HG03469 (cell line): Measurements from ENCODE around the gene KAZN.

Experiments used
- ATAC-seq: cut with Tn5 transposase; IDR thresholded peaks from one replicate; pipeline ENCODE4 v1.9.1; 2021; ENCODE audit warnings: mild to moderate bottlenecking, moderate library complexity, moderate number of reproducible peaks; ENCODE audit not compliant: unreplicated experiment

KAZN gene

DNA sequence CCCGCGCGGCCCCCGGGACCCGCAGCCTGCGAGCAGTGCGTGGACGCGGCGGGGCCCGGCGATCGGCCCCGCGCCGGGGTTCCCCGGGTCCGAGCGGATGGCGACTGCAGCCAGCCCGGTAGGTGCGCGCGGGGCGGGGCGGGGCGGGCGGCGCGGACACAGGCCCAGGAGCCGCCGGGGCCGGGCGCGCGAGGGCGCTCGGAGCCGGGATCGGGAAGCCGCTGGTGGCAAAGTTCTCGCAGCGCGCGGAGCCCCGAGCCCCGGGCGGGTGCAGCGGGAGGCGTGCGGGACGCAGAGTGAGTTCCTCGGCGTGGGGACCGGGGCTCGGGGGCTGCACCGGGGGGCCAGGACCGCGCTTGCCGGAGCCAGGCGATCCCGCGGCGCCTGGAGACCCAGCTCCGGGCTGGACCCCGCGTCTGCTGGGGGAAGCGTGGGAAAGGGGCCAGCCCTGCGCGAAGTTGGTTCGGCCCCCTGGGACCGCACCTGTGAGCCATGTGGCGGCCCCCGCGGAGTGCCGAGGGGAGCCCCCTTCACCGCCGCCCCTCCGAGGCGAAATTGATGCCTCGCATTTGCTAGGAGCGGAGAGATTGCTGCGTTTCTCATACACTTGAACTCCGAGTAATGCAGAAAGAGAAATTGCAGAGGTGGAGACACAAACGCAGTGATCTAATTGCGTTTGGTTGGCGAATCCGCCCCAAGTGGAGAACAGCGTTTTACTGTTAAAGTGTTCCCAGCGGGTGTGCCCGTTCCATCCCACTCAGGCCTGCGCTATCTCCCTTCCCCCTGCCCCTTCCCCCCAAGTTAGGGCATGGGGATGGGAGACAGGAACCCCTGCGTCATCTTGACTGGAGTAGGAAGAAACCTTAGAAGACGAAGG is 326.2 kb downstream of the KAZN start:
- no peak for ATAC-seq

- ATAC-seq: no peak
Observed at GRCh38 chr1:14925336-14926136, 327.1 kb downstream of the KAZN start.

DNA sequence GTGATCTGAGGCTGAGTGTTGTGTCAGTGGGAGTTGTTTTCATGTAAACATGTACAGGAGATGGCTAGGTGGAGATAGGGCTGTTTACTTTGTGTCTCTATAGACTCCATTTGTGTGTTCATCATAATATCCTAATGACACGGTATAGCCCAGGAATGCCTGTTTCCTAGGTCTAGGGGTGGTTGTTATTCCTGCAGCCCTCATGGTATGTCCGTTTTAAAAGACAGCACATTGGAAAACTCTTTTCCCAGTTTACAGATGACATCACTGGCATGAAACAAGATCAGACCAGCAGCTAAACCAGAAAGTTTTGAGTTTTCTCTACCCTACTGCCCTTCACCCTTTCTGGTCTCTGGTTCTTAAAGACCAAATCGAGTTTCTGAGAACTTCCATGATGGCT is 327.7 kb downstream of the KAZN start:
- no peak for ATAC-seq

- no peak for ATAC-seq
Observed at GRCh38 chr1:14926818-14927575, 328.5 kb downstream of the KAZN start.

DNA sequence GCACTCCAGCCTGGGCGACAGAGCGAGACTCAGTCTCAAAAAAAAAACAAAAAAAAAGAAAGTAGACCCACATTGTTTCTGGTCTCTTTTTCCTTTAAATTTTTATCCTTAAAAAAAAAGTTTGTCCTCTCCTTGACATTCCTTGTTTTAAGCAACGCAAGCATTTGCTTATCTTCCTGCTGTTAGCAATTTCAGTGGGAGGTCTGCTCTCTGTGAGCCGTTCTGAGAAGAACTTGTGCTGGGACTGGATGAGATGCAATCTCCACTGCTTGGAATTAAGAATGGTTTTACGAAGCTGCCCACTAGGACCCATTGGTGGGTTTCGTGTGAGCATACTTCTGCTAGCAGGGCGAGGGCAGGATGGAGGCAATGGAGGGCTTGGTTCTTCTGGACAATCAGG is 329.9 kb downstream of the KAZN start:
- no peak for ATAC-seq

DNA sequence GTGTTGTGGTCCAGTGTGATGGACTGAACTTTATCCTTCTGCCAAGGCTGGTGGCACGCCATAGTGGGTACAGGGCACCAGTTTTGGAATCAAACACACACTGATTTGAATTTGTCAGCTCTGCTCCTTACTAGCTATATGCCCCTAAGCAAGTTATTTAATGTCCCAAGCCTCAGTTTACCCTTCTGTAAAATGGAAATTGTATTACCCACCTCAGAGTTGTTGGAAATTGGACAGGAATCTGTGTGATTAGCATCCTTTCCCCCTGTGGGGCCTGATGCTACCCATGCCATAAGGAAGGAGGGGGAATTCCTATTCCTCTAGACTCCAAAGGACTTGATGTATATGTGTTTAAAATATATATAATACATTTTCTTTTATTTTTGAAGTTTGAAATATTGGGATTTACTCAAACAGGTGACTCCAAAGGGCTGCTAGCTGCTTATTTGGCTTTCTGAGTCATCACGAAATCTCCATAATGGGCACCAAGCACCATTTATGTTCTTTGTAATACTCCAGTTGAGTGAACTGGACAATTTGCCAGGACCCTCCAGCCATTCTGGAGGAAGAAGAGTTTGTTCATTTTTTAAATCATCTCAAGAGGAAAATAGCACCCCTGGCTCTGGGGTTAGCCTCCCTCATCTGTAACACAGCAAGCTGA is 330.5 kb downstream of the KAZN start:
- no peak for ATAC-seq

GRCh38 chr1:14929547-14930246 is 331.2 kb downstream of the KAZN start:
- ATAC-seq: no peak

DNA sequence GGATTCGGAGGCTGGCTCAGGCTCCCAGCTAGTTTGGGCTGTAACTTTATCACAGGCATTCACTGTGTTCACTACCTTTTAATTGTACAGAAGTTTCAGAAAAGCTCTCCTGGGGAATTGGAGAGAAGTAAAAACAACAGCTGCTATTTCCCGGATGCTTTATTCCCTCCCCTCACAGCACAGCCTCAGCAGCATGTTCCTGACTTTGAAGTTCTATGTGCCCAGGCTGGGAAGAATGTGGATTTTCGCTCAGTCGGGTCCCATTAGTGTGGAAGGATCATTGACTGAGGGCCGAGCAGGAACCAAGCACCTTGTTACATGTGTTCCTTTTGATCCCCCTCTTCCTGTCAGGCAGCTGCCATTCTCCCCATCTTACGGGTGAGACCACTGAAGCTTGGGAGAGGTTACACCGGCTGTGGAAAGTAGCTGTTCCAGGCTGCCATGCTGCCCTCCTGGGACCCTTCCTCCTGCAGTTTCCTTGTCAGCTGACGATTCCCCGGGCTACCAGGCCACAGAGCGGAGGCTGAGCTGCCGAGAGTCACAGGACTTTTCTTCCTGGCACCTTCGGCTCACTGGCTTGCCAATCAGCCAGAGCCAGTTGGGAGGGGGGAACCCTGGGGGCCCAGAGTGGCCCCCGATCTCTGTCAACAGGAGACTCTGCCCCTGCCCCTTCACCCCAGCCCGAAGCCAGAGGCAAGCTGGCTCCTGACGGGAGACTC is 331.9 kb downstream of the KAZN start:
- no peak for ATAC-seq

DNA sequence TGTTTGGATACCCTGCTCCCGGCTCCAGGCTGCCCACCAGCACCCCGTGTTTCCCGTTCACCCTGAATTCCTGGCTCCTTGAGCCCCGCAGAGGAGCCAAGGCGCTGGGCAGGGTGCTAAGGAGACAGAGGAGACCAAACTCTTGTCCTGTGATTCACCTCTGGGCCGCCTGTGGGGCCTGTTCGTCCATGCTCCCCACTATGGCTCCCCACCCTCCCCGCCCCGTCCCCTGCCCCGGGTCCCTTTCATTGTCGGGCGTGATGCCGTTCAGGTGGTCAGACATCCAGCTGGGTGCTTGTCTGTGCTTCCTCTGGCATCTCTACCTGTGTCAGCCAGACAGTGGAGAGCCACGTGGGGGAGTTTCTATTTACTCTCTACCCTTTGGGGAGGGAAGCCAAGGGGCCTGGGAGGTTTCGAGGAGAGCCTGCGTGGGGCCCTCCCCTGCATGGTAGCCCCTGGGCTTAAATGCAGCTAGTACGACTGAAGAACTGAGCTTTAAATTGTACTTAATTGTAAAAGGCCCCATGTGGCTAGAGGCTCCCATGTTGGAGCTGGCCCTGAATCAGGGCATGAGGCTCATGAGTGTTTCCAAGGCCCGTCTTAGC is 333.7 kb downstream of the KAZN start:
- no peak for ATAC-seq

DNA sequence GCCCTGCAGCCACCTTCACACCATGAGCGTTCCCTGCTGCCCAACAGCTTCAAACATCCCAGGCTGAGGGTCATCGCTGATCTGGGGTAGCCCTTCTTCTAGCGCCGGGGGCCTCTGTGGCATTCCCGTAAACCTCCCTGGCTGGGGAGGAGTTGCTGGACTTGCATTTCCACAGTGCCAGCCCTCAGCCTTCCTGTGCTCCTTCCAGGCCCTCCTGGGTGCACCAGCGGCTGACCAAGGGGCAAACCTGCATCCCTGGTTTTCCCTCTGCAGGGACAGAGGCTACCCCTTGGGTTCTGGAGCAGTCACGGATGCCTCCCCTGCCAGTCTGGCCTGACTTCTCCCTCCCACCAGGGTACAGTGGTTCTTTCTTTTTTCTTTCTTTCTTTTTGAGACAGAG is 336.4 kb downstream of the KAZN start:
- no peak for ATAC-seq

GRCh38 chr1:14936815-14937214 is 338.3 kb downstream of the KAZN start:
- no peak for ATAC-seq

DNA sequence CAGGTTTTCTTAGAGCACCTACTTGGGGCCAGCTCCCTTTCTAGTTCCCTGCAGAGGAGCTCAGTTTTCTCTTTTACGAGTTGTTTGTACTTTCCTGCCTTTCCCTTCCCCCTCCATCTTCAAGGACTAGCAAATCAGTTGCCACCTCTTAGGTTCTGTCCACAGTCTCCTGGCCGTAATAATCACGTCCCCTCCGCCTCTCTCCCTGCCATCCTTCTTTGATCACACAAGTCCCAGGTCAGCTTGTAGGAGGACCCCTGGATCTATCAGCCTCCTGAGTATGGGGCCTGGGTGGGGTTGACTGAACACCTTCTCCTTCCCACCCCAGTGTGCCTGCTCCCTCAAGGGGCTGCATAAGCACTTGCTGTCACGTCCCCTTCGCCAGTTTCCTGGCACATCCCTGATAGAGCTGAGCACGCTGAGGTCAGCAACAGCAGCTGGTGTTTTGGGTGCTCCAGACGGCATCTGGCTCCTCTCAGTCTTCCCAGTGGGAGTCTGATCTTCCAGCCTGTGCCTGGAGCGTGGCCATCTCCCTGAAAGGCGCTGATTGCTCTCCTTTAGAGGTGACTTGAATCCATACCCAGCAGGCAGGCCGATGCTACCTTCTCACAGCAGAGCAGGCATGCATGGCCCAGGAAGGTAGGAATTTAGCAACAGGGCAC is 338.9 kb downstream of the KAZN start:
- no peak for ATAC-seq

GRCh38 chr1:14939527-14940284 is 341.2 kb downstream of the KAZN start:
- ATAC-seq: no peak

DNA sequence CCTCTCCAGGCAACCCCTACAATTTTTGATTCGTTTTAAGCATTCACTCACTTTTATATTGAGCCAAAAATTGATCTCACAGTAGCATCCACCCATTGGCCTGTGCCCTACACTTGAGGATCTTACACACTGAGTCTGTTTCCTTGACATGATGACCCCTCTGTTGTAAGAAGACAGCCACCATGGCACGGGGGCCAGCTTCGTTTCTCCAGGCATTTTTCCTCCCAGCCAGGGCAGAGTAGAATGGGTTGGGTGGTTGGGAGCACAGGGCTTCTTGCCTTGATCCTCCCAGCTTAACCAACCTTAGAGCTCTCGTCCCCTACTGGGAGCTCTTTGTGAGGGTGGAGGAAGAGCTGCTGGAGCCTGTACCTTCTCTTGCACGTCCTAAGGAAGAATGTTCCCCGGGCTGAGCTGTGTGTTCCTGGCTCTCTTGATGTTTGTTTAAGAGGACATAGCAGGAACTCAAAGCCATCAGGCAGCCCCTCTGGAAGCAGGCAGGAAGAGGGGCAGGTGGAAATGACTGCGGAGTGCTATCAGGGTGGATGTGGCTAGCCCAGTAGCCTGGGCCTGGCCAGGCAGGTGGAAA is 341.9 kb downstream of the KAZN start:
- no peak for ATAC-seq

DNA sequence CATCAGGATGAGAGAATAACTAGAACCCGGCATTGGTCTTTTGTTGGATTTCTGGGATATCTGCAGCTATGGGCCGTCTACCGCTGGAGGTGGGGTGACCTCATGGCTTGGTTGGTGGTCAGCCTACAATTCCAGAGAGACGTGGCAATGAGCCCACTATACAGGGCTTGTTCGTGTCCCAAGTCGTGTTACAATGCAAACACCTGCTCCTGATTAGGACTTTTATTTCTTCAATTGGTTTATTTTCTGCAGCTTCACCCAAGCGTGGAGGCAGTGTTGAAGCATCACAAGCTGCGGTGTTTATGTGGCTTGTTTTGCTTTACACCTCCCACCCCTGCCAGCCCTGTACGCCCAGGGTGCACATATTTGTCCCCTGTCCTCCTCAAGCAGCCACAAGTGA is 343.4 kb downstream of the KAZN start:
- no peak for ATAC-seq

DNA sequence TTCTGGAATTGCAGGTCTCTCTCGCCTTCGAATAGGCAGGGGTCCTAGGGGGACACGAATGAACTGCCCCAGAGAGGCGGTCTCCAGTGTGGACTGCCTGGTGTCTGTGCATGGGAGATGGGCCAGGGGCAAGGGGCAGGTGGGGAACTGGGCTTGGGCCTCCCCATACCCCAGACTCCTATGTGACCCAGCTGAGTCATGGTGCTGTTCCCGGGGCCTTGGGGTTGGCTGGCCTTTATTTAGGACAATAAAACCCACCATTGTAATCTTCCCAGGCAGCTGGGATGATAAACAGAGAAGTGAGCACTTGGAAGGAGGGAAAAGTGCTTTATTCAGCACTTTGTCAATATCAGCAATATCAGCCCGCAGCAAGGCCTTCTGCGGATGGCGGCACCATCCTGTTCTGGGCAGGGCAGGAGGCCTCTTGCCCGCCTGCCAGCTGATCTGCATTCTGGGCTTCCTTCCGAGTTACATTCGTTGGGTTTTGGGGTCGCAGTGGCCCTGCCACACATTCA is 346.0 kb downstream of the KAZN start:
- no peak for ATAC-seq
